HepG2 (cell line): ENCODE data around the gene ACOXL. TPM values are rescaled to one million over a fixed set of nuclear protein-coding genes. Genes with fewer than 3 reads are reported as not detected.

Experiments
- ATAC-seq: fragments of 200-7000 bp; cut with Tn5 transposase; 3 replicates; pipeline ENCODE4 v1.9.1; 2020; ENCODE audit warnings: mild to moderate bottlenecking, moderate library complexity
- BruUV-seq: library from RNA; stranded (reverse); fragments of 400-500 nt; replicated peaks from 2 replicates; lab custom pipeline; 2021; lab: Mats Ljungman, UMichigan
- CTCF ChIA-PET: fragments of 300-600 bp; formaldehyde crosslinking; extraction: SDS; loops from one replicate; lab custom pipeline; 2021; ENCODE audit warnings: low total read pairs, inconsistent platforms, low intra/inter-chr PET ratio; lab: Yijun Ruan, JAX
- POLR2A ChIA-PET: fragments of 350-600 bp; sonication (Branson Sonifier 250); formaldehyde crosslinking; loops from one replicate; lab custom pipeline; 2020; ENCODE audit warnings: antibody characterized with exemption, inconsistent platforms; lab: Yijun Ruan, JAX
- DNase-seq: peaks from one replicate; pipeline ENCODE4 v3.0.0-alpha.2; 2015; ENCODE audit warnings: low spot score
- FAIRE-seq: peaks from 3 replicates; lab custom pipeline; 2011; peaks lifted over from hg19 to GRCh38; lab: Jason Lieb, UNC
- H2AFZ ChIP-seq: one replicate; pipeline ENCODE4 v1.6.1; 2011; ENCODE audit warnings: low read length, inconsistent platforms
- H3K27ac ChIP-seq: fragments of 300-600 bp; 3 replicates; pipeline ENCODE4 v1.8.0; 2011; ENCODE audit warnings: mixed run types, mild to moderate bottlenecking, mixed read lengths, low read length, inconsistent platforms; ENCODE audit not compliant: insufficient read depth; ENCODE audit errors: extremely low read length
- H3K27me3 ChIP-seq, 2 experiments: fragments of 200-600 bp in 1 of 2; 2 replicates in 1 of 2; 3 replicates in 1 of 2; pipeline versions ENCODE4 v1.6.0 to v1.8.0; 2011; ENCODE audit warnings: low read length in 2 of 2, mild to moderate bottlenecking in 2 of 2, moderate library complexity in 2 of 2, inconsistent platforms in 1 of 2; ENCODE audit not compliant: insufficient read depth in 2 of 2, control insufficient read depth in 1 of 2
- H3K36me3 ChIP-seq, 2 experiments: fragments of 200-600 bp in 1 of 2; replicated peaks in 1 of 2; 2 replicates in 1 of 2; 3 replicates in 1 of 2; pipeline versions ENCODE4 v1.5.1 to v1.8.0; 2011; ENCODE audit warnings: low read length in 2 of 2, inconsistent platforms in 1 of 2; ENCODE audit not compliant: insufficient read depth in 2 of 2, control insufficient read depth in 1 of 2
- H3K4me1 ChIP-seq: 2 replicates; pipeline ENCODE4 v1.5.1; 2012; ENCODE audit warnings: low read length, inconsistent platforms; ENCODE audit not compliant: insufficient read depth
- H3K4me2 ChIP-seq: 2 replicates; pipeline ENCODE4 v1.6.0; 2011; ENCODE audit warnings: low read depth, low read length, inconsistent platforms
- H3K4me3 ChIP-seq, 3 experiments: fragments of 200-600 bp in 1 of 3; sonication (generic), shearing (Covaris generic) in 1 of 3; replicated peaks in 1 of 3; 2 replicates each; pipeline ENCODE4 v1.5.1; 2011 to 2016; ENCODE audit warnings: low read length in 3 of 3, inconsistent platforms in 2 of 3, low read depth in 2 of 3, mild to moderate bottlenecking in 2 of 3, control low read depth in 1 of 3, mixed read lengths in 1 of 3; ENCODE audit not compliant: insufficient read depth in 1 of 3
- H3K79me2 ChIP-seq: one replicate; pipeline ENCODE4 v1.6.1; 2011; ENCODE audit warnings: low read length, inconsistent platforms; ENCODE audit not compliant: insufficient read depth
- H3K9ac ChIP-seq: 2 replicates; pipeline ENCODE4 v1.6.0; 2011; ENCODE audit warnings: mild to moderate bottlenecking, low read depth, low read length, inconsistent platforms; ENCODE audit not compliant: insufficient read depth
- H3K9me3 ChIP-seq: 2 replicates; pipeline ENCODE4 v1.5.1; 2012; ENCODE audit warnings: mild to moderate bottlenecking, low read length
- H4K20me1 ChIP-seq: 2 replicates; pipeline ENCODE4 v1.6.0; 2011; ENCODE audit warnings: inconsistent platforms, mild to moderate bottlenecking, low read length, moderate library complexity; ENCODE audit not compliant: insufficient read depth
- JUND ChIP-seq: sonication (generic); formaldehyde crosslinking; IDR thresholded peaks from 2 replicates; pipeline ENCODE4 v1.8.0; 2022; ENCODE audit warnings: mild to moderate bottlenecking, missing genetic modification reagents
- WGBS: methylation state at CpG from one replicate; pipeline ENCODE4 v1.1.6; 2017; ENCODE audit warnings: low lambda C conversion rate; 5-methylcytosine and 5-hydroxymethylcytosine counted together
- in situ Hi-C: cut with HindIII; loops from 2 replicates; pipeline ENCODE4 v1.10.0; 2017; ENCODE audit warnings: low pct_unique_long_range_greater_than_20kb; ENCODE audit not compliant: extremely low pct_ligation_motif_present
- intact Hi-C: fragments of 100-400 bp; cut with micrococcal nuclease; formaldehyde crosslinking; loops from one replicate; pipeline ENCODE4 v1.10.0; 2022; ENCODE audit not compliant: unreplicated experiment
- polyA plus RNA-seq, 8 experiments: library from polyadenylated mRNA; depleted of rRNA in 3 of 8; stranded (reverse) in 7 of 8; unstranded in 1 of 8; fragments of >200 nt; fragmentation: Illumina TruSeq in 4 of 8; extraction: Trizol in 4 of 8; gene quantifications; 2 replicates each; pipeline versions ENCODE4 v1.2.1 to v1.2.3, GENCODE V29; 2011 to 2016; ENCODE audit warnings: low read depth in 4 of 8, missing spikeins in 1 of 8, mixed read lengths in 1 of 8; ENCODE audit not compliant: insufficient read depth in 1 of 8
- total RNA-seq, 5 experiments: library from RNA; depleted of rRNA; stranded (reverse); fragments of >200 nt; fragmentation: Illumina TruSeq; extraction: Trizol; gene quantifications; 2 replicates each; pipeline ENCODE4 v1.2.3, GENCODE V29; 2016; ENCODE audit warnings: low read depth in 1 of 5
- TF ChIP-seq, protein P1 (sequence below): sonication (generic); formaldehyde crosslinking; IDR thresholded peaks from 2 replicates; pipeline ENCODE4 v1.4.0; 2020; ENCODE audit warnings: missing genetic modification reagents, borderline replicate concordance
- TF ChIP-seq, protein P2 (sequence below): sonication (generic); formaldehyde crosslinking; IDR thresholded peaks from 2 replicates; pipeline ENCODE4 v1.8.1; 2023; ENCODE audit warnings: missing genetic modification reagents, mild to moderate bottlenecking, borderline replicate concordance
- TF ChIP-seq, protein P3 (sequence below): fragments of 450-650 bp; IDR thresholded peaks from 2 replicates; pipeline ENCODE4 v1.6.1; 2017; ENCODE audit warnings: mild to moderate bottlenecking

The ACOXL gene
- total and polyA plus RNA-seq, 2 of the 13 experiments (the other 11 are each of a cell fraction or from before 2014, with no cell fraction given), result not detected

DNA sequence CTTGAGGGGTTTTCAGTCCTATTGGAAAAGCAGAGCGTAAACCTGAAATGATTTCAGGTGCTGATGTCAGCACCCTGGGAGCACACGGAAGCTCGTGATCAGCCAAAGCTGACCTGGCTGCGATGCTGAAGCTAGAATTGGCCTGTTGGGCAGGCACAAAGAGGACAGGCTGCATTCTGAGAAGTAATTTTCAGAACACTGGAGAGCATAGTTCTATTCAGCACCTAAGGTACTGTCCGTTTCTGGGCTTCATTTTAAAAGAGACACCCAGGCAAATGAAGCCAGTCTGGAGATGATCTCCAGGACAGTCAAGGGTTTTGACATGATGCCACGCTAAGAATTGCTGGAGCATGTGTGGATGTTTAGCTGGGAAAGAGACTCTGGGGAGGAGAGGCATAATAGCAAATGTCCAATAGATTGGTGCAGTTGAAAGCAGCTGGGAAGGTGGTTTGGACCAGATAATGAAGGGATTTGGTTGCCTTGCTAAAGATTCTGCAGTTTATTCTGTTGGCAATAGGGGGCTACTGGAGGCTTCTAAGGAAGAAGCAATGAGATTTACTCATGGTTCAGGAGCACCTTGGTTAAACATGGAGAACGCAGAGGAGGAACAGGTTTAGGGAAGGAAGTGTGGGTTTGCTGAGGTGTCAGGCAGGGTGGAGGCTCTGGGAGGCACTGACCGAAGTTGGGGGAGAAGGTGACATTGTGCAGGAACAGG, 86.6 kb downstream of the ACOXL start (continued):
- TF ChIP-seq, protein P1, sequence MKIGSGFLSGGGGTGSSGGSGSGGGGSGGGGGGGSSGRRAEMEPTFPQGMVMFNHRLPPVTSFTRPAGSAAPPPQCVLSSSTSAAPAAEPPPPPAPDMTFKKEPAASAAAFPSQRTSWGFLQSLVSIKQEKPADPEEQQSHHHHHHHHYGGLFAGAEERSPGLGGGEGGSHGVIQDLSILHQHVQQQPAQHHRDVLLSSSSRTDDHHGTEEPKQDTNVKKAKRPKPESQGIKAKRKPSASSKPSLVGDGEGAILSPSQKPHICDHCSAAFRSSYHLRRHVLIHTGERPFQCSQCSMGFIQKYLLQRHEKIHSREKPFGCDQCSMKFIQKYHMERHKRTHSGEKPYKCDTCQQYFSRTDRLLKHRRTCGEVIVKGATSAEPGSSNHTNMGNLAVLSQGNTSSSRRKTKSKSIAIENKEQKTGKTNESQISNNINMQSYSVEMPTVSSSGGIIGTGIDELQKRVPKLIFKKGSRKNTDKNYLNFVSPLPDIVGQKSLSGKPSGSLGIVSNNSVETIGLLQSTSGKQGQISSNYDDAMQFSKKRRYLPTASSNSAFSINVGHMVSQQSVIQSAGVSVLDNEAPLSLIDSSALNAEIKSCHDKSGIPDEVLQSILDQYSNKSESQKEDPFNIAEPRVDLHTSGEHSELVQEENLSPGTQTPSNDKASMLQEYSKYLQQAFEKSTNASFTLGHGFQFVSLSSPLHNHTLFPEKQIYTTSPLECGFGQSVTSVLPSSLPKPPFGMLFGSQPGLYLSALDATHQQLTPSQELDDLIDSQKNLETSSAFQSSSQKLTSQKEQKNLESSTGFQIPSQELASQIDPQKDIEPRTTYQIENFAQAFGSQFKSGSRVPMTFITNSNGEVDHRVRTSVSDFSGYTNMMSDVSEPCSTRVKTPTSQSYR, result no peak

DNA sequence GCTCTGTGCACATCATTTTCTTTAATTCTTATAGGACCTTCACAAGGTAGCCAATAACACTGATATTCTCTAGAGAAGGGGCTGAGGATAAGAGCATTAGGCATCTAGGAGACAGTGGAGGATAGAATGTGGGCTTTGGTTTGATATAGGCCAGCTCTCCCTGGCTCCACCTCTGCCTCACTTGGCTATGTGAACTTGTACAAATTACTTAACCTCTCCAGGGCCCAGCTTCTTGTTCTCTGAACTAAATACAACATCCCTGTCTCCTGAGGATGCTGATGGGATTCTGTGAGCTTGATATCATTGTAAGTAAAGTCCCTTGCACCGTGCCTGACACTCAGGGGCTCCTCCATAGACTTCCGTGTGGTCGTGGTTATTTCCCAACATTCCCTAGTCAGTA, 87.3 kb downstream of the ACOXL start:
- in situ Hi-C loops, result loop anchor here (25.0 kb wide), 1 partner anchor 868 kb away; no protein-coding TSS in a partner anchor
- no peak for FAIRE-seq
- Histone ChIP-seq H3K36me3 (no peaks in the 10 kb centered on the region), H3K27me3 (peaks cover 0 to 20% of the 10 kb centered on the region in 2 experiments; a peak in 1 of 5 replicates), H4K20me1 (no peaks in the 10 kb centered on the region), H3K9me3 (0 out of 2 replicates have a peak, but pooled peaks cover 4% of the 10 kb centered on the region), H2AFZ (no peak overlapping the region), H3K9ac (no peak overlapping the region), H3K4me3 (no peak overlapping the region), H3K4me1 (no peaks in the 10 kb centered on the region), H3K27ac (no peak overlapping the region), H3K79me2 (no peaks in the 10 kb centered on the region), H3K4me2 (no peak overlapping the region)
- intact Hi-C loops, result no loop called here
- no peak for ATAC-seq
- CTCF ChIA-PET, result no interaction called here
- 4% methylated on average over 3 of the region's 3 CpGs for WGBS
- no TSS peak for BruUV-seq
- DNase-seq, result no peak
- TF ChIP-seq, protein P2, sequence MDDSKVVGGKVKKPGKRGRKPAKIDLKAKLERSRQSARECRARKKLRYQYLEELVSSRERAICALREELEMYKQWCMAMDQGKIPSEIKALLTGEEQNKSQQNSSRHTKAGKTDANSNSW, result no peak
- TF ChIP-seq JUND, result no peak
- TF ChIP-seq, protein P3, sequence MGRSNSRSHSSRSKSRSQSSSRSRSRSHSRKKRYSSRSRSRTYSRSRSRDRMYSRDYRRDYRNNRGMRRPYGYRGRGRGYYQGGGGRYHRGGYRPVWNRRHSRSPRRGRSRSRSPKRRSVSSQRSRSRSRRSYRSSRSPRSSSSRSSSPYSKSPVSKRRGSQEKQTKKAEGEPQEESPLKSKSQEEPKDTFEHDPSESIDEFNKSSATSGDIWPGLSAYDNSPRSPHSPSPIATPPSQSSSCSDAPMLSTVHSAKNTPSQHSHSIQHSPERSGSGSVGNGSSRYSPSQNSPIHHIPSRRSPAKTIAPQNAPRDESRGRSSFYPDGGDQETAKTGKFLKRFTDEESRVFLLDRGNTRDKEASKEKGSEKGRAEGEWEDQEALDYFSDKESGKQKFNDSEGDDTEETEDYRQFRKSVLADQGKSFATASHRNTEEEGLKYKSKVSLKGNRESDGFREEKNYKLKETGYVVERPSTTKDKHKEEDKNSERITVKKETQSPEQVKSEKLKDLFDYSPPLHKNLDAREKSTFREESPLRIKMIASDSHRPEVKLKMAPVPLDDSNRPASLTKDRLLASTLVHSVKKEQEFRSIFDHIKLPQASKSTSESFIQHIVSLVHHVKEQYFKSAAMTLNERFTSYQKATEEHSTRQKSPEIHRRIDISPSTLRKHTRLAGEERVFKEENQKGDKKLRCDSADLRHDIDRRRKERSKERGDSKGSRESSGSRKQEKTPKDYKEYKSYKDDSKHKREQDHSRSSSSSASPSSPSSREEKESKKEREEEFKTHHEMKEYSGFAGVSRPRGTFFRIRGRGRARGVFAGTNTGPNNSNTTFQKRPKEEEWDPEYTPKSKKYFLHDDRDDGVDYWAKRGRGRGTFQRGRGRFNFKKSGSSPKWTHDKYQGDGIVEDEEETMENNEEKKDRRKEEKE, result no peak
- POLR2A ChIA-PET, result no interaction called here
